Metanephros (tissue), 1 donor: ENCODE data around the gene CACNA1S. TPM values are rescaled to one million over a fixed set of nuclear protein-coding genes. Genes with fewer than 3 reads are reported as not detected.

ENCODE experiments used
- total RNA-seq: library from RNA; depleted of rRNA; stranded (reverse); fragments of >200 nt; gene quantifications from one replicate; pipeline ENCODE4 v1.2.3, GENCODE V29; 2014

Gene CACNA1S
- 16.5 TPM for total RNA-seq

DNA sequence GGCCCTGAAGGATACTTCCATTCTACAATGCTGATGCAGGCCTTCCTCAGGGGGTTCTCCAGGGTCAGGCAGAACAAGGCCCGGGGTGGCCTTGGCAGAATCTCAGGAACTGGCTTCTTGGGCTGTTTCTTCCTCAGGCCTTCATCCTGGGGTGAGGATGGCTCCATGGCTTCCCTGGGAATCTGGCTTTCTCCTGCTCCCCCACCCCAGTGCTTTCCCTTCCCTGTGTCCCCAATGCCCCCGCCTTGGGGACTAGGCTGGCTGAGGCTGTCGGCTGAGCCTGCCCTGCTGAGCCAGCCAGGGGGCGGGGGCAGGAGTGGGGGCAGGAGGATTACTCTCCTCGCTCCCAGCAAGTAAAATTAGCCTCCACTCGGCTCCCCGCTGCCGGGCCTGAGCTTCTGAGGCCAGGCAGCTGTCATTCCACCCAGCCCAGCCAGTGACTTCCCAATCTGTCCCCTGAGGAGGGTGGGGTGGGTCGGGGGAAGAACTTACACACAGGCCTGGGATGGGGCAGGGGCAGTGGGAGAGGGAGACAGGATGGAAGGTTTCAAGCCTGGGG lies at the start of gene CACNA1S:
CACNA1S (minus strand) TSS at position 254 of the 559 bp plus-strand sequence; CDS start at position 167, 87 bp downstream.

DNA sequence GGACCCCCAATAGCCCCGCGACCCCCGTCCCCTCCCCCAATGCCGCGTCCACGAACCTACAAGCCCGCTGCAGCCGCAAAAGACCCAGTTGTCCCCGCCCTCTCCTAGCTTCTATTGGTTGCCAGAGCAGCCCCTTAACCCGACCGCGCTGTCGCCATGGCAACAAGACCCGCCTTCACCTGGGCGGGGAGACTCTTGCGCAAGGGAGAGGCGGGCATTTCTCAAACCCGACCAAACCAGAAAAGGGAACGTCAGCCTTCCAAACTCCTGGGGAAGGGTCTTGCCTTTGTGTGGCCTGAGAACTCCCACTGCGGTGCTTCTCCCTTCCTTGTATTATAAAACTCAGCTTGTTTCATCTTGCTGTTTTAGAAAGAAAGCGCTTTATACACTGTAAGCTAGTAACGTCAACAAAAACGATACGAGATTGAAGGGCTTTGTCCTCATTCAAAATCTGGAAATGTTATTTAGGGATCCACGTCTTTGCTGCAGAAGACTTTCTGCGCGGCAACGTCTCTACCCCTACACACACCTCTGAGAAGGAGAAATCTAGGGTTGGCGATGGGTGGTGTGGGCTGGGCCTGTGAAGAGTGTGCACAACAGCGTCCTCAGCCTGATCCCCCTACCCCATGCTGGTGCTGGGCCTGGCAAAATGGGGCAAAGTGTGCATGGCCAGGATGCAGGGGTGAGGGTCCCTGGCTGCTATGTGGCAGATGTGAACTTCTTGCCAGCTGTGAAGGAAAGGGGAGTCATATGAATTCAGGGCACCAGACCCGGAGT lies 42.4 kb upstream of the CACNA1S start, which contains the start of gene TMEM9:
TMEM9 (minus strand) TSS at position 86 of the 777 bp plus-strand sequence. CDS start 551 bp downstream, outside the sequence.

DNA sequence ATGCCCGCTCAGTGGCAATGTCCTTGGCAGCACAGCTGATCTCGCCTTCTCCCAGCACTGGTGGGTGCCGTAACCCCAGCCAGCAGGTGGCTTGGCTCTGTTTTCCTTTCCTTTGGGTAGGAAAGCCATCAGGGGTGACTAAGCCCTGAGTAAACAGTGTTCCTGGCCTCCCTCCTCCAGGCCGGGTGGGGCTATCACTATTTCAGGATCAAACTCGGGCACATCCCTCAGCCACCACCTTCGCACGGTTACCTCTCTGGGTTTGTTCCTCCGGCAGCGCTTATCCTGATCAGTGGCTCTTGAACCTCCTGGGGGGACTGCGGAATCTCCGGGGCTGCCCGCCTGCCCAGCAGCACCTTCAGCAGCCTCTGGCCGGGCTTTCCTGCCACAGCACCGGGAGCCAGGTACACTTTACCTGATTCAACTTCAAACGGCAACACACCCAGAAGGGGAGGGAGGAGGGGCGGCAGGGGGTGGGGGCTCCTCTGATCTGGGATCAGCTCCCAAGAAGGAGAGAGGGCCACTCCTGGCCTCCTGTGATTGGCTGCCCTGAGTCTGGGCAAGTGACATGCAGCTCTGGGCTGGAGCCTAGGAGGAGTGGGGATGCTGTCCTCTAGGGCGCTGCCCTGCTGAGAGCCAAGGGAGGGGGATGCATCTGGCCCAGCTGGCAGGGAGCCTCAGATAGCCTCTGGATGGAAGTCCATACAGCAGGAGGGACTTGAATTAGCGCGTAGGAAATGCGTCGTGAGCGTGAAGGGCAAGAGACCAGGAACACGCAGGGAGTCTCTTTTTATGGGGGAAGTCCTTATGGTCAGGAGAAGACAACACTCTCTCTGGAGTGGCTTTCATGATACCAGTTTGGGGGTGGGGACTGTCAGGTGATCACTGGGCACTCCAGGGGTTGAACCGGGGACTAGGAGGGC lies 14.9 kb upstream of the CACNA1S start, which contains the start of gene ASCL5:
ASCL5 (minus strand) TSS at position 353 of the 923 bp plus-strand sequence. CDS start 11,812 bp downstream, outside the sequence.

DNA sequence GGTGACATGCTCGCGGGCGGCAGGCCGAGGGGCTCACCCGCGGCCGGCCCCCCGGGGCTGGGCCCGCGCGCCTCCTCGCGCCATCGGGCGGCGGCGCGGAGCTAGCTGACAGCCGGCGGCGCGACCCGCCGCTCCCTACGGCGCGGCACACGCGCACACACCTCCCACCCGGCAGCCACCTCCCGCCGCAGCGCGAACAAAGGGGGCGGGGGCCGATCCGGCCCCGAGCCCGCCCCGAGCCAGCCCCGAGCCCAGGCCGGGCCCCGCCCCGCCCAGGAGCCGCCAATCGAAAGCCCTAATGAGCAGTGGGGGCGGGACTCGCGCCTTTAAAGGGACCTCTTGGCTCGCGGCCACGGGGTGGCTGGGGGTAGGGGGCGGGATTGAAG lies 88.7 kb downstream of the CACNA1S start, which contains the start of gene KIF21B:
KIF21B (minus strand) TSS at position 198 of the 386 bp plus-strand sequence. CDS start 331 bp downstream, outside the sequence.

Other genes starting within 250 kb of the CACNA1S start
- gene GPR25, start 239.4 kb downstream of the CACNA1S start, total RNA-seq = not detected
- gene INAVA, start 217.5 kb downstream of the CACNA1S start, total RNA-seq = 22.5 TPM
- gene KIF21B, start 88.7 kb downstream of the CACNA1S start, total RNA-seq = 3.2 TPM
- not detected for gene ASCL5, start 14.8 kb upstream of the CACNA1S start, total RNA-seq
- 97.6 TPM for gene TMEM9, start 42.0 kb upstream of the CACNA1S start, total RNA-seq
- gene IGFN1, start 78.4 kb upstream of the CACNA1S start, total RNA-seq = 2.8 TPM
- gene PKP1, start 171.1 kb upstream of the CACNA1S start, total RNA-seq = 0.64 TPM